NT2/D1 (cell line): Measurements from ENCODE around the gene TMC5.

Experiments used
- DNase-seq: peaks from one replicate; pipeline ENCODE4 v3.0.0-alpha.2; 2011; ENCODE audit warnings: low read depth, low spot score
- H3K27me3 ChIP-seq: 2 replicates; pipeline ENCODE4 v1.6.0; 2011; ENCODE audit warnings: mild to moderate bottlenecking; ENCODE audit not compliant: insufficient read length, insufficient read depth
- H3K36me3 ChIP-seq: 2 replicates; pipeline ENCODE4 v1.6.1; 2011; ENCODE audit warnings: mild to moderate bottlenecking, low read length, mixed read lengths; ENCODE audit not compliant: insufficient read depth, insufficient read length
- H3K4me1 ChIP-seq: 2 replicates; pipeline ENCODE4 v1.5.1; 2011; ENCODE audit not compliant: insufficient read depth, insufficient read length
- H3K4me3 ChIP-seq: 2 replicates; pipeline ENCODE4 v1.5.1; 2011; ENCODE audit warnings: low read depth; ENCODE audit not compliant: insufficient read length
- H3K9ac ChIP-seq: 2 replicates; pipeline ENCODE4 v1.6.0; 2011; ENCODE audit warnings: low read depth; ENCODE audit not compliant: insufficient read length
- H3K9me3 ChIP-seq: 2 replicates; pipeline ENCODE4 v1.5.1; 2011; ENCODE audit warnings: mild to moderate bottlenecking, low read length; ENCODE audit not compliant: insufficient read depth
- SUZ12 ChIP-seq: IDR thresholded peaks from 2 replicates; pipeline ENCODE4 v1.6.1; 2011; ENCODE audit not compliant: insufficient read length, insufficient read depth; ENCODE audit errors: extremely low read depth
- YY1 ChIP-seq: IDR thresholded peaks from 2 replicates; pipeline ENCODE4 v1.6.1; 2011; ENCODE audit not compliant: insufficient read length, insufficient read depth
- ZNF274 ChIP-seq: IDR thresholded peaks from 2 replicates; pipeline ENCODE4 v1.6.1; 2011; ENCODE audit warnings: mild to moderate bottlenecking, low read depth, low read length

TMC5 gene

DNA sequence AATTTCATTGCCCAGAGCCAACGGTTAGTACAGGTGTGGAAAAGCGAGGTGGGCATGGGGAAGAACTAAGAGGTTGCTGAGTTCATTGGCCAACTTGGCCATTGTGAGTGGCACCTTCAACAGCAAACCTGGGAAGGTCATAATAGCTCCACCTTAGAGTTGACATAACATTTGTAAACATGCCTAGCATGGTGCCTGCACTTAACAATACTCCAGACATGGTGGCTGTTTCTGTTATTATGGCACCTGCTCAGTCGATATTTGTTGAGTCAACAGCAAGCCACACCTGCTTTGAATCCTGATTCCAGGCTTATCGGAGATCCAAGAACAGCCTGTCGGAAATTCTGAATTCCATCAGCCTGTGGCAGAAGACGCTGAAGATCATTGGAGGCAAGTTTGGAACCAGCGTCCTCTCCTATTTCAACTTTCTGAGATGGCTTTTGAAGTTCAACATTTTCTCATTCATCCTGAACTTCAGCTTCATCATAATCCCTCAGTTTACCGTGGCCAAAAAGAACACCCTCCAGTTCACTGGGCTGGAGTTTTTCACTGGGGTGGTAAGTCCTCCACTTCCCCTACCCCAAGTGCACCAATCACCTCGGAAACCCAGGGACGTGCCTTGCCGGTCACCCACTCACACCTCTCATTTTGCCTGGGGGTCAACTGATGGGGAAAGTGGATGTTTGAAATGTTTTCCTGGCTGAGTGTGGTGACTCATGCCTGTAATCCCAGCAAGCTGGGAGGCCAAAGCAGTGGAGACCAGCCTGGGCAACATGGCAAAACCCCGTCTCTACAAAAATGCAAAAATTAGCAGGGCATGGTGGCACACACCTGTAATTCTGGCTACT, 46.0 kb downstream of the TMC5 start:
- H3K4me1 ChIP-seq = no peaks in the 10 kb centered on the region
- TF ChIP-seq YY1 = no peak
- no peak for TF ChIP-seq SUZ12
- TF ChIP-seq ZNF274 = no peak
- H3K4me3 ChIP-seq = no peak overlapping the region
- H3K36me3 ChIP-seq = no peaks in the 10 kb centered on the region
- no peak overlapping the region for H3K9ac ChIP-seq
- H3K27me3 ChIP-seq = no peaks in the 10 kb centered on the region
- DNase-seq = no peak
- H3K9me3 ChIP-seq = peaks cover 6% of the 10 kb centered on the region; the same call in 1 of the 2 replicates

GRCh38 chr16:19468300-19468699, 50.6 kb downstream of the TMC5 start:
- Histone ChIP-seq H3K27me3 (no peaks in the 10 kb centered on the region), H3K9me3 (peaks cover 7% of the 10 kb centered on the region; the same call in 1 of the 2 replicates), H3K4me1 (no peaks in the 10 kb centered on the region), H3K36me3 (no peaks in the 10 kb centered on the region), H3K9ac (no peak overlapping the region), H3K4me3 (no peak overlapping the region)
- no peak for TF ChIP-seq YY1
- no peak for TF ChIP-seq SUZ12
- TF ChIP-seq ZNF274 = no peak
- DNase-seq = no peak

DNA sequence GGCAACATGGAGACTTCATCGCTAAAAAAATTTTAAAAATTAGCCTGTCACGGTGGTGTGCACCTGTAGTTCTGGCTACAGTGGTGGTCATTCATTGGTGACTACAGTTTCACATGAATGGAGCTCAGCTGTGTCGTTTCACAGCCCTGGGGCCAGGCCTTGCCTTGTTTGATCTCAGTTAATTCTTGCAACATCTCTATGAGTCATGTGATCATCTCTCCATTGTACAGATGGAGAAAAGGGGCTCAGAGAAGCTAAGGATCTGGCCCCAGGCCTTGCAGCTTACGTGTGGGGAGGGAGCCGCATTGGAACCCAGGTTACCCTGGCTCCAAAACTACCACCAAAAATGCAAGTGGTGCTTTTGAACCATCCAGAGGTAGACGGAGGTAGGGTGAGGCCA, 54.8 kb downstream of the TMC5 start:
- Histone ChIP-seq H3K27me3 (no peaks in the 10 kb centered on the region), H3K36me3 (no peaks in the 10 kb centered on the region), H3K4me1 (peaks cover 5% of the 10 kb centered on the region), H3K9ac (no peak overlapping the region), H3K9me3 (peaks cover 7% of the 10 kb centered on the region; the same call in 1 of the 2 replicates), H3K4me3 (no peak overlapping the region)
- no peak for TF ChIP-seq ZNF274
- no peak for TF ChIP-seq SUZ12
- no peak for DNase-seq

DNA sequence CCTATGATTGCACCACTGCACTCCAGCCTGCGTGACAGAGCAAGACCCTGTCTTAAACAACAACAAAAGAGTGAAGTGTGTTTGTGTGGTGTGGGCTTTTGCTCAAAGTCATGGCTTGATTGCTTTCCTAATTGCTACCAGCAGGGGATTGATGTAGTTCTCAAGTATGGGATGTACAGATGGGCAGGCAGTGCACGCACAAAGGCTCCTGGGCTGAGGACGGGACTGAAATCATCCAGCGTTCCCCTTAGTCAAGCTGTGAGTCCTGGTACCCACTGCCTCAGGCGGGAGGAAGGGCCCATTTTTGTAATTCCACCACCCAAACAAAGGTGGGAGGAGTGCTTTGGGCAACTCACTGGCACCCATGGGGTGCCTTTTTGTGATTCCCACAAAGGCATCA, 56.9 kb downstream of the TMC5 start:
- H3K9ac ChIP-seq = no peak overlapping the region
- TF ChIP-seq SUZ12 (no peak), YY1 (no peak), ZNF274 (no peak)

GRCh38 chr16:19478505-19478904, 60.8 kb downstream of the TMC5 start:
- TF ChIP-seq SUZ12 (no peak), YY1 (no peak), ZNF274 (no peak)
- Histone ChIP-seq H3K9me3 (no peaks in the 10 kb centered on the region), H3K36me3 (no peaks in the 10 kb centered on the region), H3K9ac (no peak overlapping the region), H3K27me3 (no peaks in the 10 kb centered on the region), H3K4me1 (peaks cover 5% of the 10 kb centered on the region), H3K4me3 (no peak overlapping the region)
- no peak for DNase-seq

More for the DNA sequence above, 56.9 kb downstream of the TMC5 start:
- no peak for DNase-seq
- Histone ChIP-seq H3K4me1 (peaks cover 5% of the 10 kb centered on the region), H3K36me3 (no peaks in the 10 kb centered on the region), H3K27me3 (no peaks in the 10 kb centered on the region), H3K9me3 (no peaks in the 10 kb centered on the region), H3K4me3 (no peak overlapping the region)

DNA sequence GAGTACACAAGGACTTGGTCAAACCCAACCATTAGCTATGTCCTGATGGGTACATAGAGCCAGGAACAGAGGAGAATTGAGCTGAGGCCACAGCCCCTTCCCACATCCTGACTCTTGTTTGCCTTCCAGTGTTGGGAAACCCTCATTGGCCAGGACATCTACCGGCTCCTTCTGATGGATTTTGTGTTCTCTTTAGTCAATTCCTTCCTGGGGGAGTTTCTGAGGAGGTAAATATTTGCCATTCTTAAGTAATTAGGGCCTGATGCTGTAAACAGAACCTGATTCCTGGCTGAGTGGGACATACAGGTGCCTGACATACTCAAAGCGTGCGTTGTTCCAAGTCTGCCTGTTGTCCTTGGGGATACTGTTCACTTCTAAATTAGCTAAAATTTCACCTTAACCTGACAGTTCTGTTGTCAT, 61.6 kb downstream of the TMC5 start:
- no peaks in the 10 kb centered on the region for H3K27me3 ChIP-seq
- DNase-seq = no peak
- H3K4me1 ChIP-seq = peaks cover 5% of the 10 kb centered on the region
- TF ChIP-seq YY1 = no peak
- no peak for TF ChIP-seq SUZ12
- TF ChIP-seq ZNF274 = no peak
- H3K36me3 ChIP-seq = no peaks in the 10 kb centered on the region
- no peak overlapping the region for H3K9ac ChIP-seq
- no peaks in the 10 kb centered on the region for H3K9me3 ChIP-seq
- H3K4me3 ChIP-seq = no peak overlapping the region

DNA sequence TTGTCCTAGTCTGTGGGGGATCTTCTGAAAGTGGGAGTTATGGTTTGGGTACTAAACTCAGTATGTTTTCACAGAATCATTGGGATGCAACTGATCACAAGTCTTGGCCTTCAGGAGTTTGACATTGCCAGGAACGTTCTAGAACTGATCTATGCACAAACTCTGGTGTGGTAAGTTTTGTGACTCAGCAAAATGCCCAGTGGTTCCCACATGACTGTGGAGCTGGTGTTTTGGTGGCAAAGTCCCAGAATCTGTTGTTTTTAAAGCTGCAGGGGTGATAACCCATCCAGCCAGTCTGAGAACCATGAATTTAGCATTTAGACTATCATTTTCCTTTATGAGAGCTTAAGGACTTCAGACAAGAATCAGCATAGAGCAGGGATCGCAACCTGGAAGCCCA, 63.6 kb downstream of the TMC5 start:
- Histone ChIP-seq H3K27me3 (no peaks in the 10 kb centered on the region), H3K9ac (no peak overlapping the region), H3K36me3 (no peaks in the 10 kb centered on the region), H3K9me3 (peaks cover 5% of the 10 kb centered on the region; the same call in 1 of the 2 replicates), H3K4me3 (no peak overlapping the region), H3K4me1 (no peaks in the 10 kb centered on the region)
- no peak for TF ChIP-seq YY1
- TF ChIP-seq ZNF274 = no peak
- TF ChIP-seq SUZ12 = no peak
- no peak for DNase-seq
